Measurements from ENCODE around the gene CEP250.
"Not testable (repeated sequence)": the region's sequence is repeated elsewhere in the genome, so short reads cannot be mapped to it uniquely, and the experiment has no call there.

CEP250 gene

DNA sequence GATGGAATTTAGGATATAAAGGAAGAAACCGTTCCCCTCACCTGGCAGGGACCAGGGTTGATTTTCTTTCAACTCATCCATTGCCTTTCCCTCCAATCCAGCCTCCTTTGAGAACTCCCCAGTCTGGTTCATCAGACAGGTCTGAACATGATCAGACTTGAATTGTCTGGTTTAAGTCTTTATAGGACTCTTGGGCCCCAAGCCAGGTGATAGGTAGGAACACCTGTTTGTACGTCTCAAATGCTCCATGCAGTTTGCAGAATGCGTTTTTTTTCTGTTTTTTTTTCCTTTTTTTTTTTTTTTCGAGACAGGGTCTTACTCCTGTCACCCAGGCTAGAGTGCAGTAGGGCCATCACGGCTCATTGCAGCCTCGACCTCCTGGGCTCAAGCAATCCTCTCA is 4.1 kb upstream of the CEP250 start:
- no peak for DNase-seq (ENCODE audit: low read depth)

GRCh38 chr20:35453647-35454046 is 1.8 kb upstream of the CEP250 start:
- DNase-seq (ENCODE audit: low read depth) = no peak

GRCh38 chr20:35456700-35457099 is 1.3 kb downstream of the CEP250 start:
- not testable (repeated sequence) for DNase-seq (ENCODE audit: low read depth)

GRCh38 chr20:35457539-35457938 is 2.1 kb downstream of the CEP250 start:
- not testable (repeated sequence) for DNase-seq (ENCODE audit: low read depth)

DNA sequence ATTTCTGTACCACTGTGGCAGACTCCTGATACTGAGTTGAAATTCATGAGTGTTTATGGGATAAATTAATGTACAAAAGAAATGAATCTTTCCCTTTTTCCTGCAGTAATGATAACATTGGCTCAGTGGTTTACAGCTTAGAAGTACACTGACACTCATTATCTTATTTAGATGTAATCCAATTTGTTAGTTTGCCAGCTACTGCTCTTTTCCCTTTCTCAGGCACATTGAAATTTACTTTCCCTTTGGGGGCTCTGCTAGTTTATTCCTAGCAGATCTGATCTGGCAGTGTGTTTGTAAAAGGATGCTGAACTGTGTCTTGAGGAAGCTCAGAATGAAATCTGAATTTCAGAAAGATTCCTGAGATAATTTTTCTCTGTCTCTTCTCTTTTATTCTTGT is 3.0 kb downstream of the CEP250 start:
- no peak for DNase-seq (ENCODE audit: low read depth)

- DNase-seq (ENCODE audit: low read depth) = no peak
These were observed 6.2 kb downstream of the CEP250 start for GRCh38 chr20:35461620-35462019.

GRCh38 chr20:35462351-35462750 is 7.0 kb downstream of the CEP250 start:
- no peak for DNase-seq (ENCODE audit: low read depth)

GRCh38 chr20:35463455-35464300 is 8.3 kb downstream of the CEP250 start:
- DNase-seq (ENCODE audit: low read depth) = peak; percentile 83

DNA sequence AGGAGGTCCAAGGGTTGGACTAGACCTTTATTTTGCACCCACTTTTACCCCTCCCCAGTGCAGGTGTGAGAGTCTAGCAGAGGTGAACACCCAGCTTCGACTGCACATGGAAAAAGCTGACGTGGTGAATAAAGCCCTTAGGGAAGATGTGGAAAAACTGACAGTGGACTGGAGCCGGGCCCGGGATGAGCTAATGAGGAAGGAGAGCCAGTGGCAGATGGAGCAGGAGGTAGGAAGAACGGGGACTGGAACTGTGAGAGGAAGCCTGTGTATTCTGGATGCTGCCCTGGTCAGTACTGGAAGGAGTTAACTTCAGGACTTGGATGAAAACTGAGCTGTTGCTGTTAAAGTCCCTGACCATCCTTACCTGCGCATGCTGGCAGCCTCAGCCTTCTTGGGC is 10.6 kb downstream of the CEP250 start:
- DNase-seq (ENCODE audit: low read depth) = no peak

DNA sequence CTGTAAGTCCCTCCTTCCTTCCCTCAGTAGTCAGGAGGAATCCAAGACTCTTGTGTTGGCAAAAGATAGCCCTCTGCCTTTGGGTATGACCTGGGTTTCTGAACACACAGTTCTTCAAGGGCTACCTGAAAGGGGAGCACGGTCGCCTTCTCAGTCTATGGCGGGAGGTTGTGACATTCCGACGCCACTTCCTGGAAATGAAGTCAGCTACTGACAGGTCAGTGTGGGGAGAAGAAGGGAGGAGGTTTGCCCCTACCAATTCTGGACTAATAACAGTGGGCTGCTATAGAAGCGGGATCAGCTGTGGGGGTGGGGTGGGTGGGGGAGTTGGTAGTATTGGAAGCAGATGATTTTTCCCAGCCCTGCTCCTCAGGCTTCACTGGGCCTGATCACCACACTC is 11.5 kb downstream of the CEP250 start:
- no peak for DNase-seq (ENCODE audit: low read depth)

- DNase-seq (ENCODE audit: low read depth) = peak; percentile 47
These were observed 12.2 kb downstream of the CEP250 start for GRCh38 chr20:35467339-35468224.

DNA sequence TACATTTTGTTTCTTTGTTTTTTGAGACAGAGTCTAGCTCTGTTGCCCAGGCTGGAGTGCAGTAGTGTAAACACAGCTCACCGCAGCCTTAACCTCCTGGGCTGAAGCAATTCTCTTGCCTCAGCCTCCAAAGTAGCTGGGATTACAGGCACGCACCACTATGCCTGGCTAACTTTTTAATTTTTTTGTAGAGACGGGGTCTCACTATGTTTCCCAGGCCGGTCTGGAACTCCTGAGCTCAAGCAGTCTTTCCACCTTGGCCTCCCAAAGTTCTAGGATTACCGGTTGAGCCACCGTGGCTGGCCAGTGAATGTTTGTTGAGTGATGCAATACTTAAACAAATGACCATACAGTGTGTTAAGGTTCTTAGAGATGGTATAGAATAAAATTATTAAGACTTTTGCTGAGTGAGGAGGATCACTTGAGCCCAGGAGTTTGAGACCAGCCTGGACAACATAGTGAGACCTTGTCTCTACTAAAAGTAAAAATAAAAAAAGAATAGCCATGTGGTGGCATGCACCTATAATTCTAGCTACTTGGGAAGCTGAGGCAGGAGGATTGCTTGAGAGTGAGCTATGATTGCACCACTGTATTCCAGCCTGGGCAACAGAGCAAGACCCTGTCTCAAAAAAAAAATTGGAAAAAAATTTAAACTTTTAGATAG is 13.4 kb downstream of the CEP250 start:
- no peak for DNase-seq (ENCODE audit: low read depth)

DNA sequence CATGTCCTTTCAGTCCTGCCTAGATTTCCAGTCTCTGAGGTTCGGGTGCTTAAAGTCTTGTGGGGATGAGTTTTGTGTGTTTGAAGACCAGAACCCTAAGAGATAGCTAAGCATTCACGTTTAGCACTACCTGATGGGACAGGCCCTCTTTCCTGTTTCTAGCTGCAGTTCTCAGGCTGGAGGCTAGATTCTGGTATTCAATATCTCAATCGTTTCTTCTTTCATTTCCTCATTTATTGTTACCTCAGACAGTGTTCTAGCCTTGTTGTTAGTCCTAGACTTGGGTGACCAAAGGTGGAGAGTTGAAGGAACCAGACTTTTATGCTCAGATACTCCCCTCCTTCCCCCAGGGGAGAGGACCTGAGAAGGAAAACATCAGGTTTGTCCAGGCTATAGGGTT is 16.8 kb downstream of the CEP250 start:
- DNase-seq (ENCODE audit: low read depth) = no peak

DNA sequence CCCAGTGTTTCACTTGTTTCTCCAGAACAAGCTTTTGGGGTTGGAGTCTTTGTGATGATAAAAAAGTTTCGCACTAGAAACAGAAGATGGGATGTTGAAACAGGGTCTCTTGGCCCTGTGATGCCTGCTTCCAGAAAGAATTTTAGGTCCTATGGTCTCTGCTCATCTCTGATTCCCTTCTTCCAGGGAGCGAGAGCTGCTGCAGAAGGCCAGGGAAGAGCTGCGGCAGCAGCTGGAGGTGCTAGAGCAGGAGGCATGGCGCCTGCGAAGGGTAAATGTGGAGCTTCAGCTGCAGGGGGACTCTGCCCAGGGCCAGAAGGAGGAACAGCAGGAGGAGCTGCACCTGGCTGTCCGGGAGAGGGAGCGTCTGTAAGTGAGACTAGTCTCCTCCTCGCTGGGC is 18.3 kb downstream of the CEP250 start:
- no peak for DNase-seq (ENCODE audit: low read depth)

- DNase-seq (ENCODE audit: low read depth) = no peak
These were observed 19.0 kb downstream of the CEP250 start for GRCh38 chr20:35474303-35474871.

DNA sequence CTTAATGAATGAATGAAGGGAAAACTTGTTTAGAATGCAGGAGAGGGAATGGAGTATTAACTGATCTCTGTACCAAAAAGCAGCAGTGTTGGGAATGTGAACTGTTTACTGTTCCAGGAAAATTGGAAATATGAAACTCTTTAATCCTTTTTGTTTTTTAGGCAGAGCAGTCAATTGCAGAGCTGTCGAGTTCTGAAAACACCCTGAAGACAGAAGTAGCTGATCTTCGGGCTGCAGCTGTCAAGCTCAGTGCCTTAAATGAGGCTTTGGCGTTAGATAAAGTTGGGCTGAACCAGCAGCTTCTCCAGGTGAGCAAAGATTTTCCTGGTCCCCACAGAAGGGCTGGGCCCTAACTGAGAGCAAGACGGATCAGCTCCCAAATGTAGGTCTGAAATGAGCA is 20.9 kb downstream of the CEP250 start:
- DNase-seq (ENCODE audit: low read depth) = no peak

GRCh38 chr20:35478804-35479472 is 23.5 kb downstream of the CEP250 start:
- DNase-seq (ENCODE audit: low read depth) = peak; percentile 23

DNA sequence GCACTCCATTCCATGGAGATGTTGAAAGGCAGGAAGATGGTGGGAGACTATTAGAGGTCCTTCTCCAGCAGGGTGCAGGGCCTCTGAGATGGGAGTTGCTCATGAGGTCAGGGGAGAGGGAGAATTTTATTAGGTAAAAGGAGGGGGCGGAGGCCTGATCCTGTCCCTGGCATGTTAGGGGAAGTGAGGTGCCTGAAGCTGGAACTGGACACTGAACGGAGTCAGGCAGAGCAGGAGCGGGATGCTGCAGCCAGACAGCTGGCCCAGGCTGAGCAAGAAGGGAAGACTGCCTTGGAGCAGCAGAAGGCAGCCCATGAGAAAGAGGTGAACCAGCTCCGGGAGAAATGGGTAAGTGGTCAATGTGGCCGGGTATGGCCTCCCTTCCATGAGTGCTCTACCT is 24.4 kb downstream of the CEP250 start:
- DNase-seq (ENCODE audit: low read depth) = no peak

- DNase-seq (ENCODE audit: low read depth) = no peak
These were observed 32.1 kb downstream of the CEP250 start for GRCh38 chr20:35487479-35487878.

DNA sequence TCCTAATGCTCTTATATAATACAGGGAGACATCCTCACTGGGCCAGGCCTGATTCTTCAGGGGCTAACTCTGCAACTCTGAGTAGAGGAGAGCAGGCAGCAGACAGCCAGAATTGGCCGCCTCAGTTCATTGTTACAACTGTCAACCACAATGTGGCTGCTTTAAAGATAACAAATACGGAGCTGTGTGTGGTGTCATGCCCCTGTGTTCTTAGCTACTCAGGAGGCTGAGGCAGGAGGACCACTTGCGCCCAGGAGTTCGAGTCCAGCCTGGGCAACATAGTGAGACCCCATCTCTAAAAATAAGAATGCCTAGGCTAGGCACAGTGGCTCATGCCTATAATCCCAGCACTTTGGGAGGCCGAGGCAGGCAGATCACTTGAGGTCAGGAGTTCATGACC is 34.3 kb downstream of the CEP250 start:
- DNase-seq (ENCODE audit: low read depth) = no peak

- DNase-seq (ENCODE audit: low read depth) = no peak
These were observed 35.4 kb downstream of the CEP250 start for GRCh38 chr20:35490736-35491181.

- DNase-seq (ENCODE audit: low read depth) = peak; percentile 34
These were observed 36.4 kb downstream of the CEP250 start for GRCh38 chr20:35491823-35492222.
